ENCODE data around the gene LIMS2.
A peak's percentile ranks its signal among the peaks of the same experiment; 100 is the strongest.

The LIMS2 gene

GRCh38 chr2:127640082-127641072 lies 35.0 kb downstream of the LIMS2 start:
- no peak overlapping the region for H3K4me3 ChIP-seq (ENCODE audit: low read depth, low read length)
- peak; percentile 70 for DNase-seq (ENCODE audit: low read depth)
- TF ChIP-seq CTCF (IDR thresholded peaks at IDR 0.05; ENCODE audit: low read depth, low read length) (no peak), MAX (IDR thresholded peaks at IDR 0.05; ENCODE audit: low read depth, low read length) (no peak; the same call in 1 of the 2 replicates), POLR2A (IDR thresholded peaks at IDR 0.05; ENCODE audit: extremely low read depth, insufficient read length) (no peak), MYC (IDR thresholded peaks at IDR 0.05; ENCODE audit: low read depth, low read length) (no peak)

GRCh38 chr2:127639111-127639474 lies 36.2 kb downstream of the LIMS2 start:
- TF ChIP-seq POLR2A (IDR thresholded peaks at IDR 0.05; ENCODE audit: extremely low read depth, insufficient read length) (no peak), MYC (IDR thresholded peaks at IDR 0.05; ENCODE audit: low read depth, low read length) (no peak), MAX (IDR thresholded peaks at IDR 0.05; ENCODE audit: low read depth, low read length) (no peak)
- H3K4me3 ChIP-seq (ENCODE audit: low read depth, low read length), result no peak overlapping the region
- DNase-seq (ENCODE audit: low read depth), result no peak

DNA sequence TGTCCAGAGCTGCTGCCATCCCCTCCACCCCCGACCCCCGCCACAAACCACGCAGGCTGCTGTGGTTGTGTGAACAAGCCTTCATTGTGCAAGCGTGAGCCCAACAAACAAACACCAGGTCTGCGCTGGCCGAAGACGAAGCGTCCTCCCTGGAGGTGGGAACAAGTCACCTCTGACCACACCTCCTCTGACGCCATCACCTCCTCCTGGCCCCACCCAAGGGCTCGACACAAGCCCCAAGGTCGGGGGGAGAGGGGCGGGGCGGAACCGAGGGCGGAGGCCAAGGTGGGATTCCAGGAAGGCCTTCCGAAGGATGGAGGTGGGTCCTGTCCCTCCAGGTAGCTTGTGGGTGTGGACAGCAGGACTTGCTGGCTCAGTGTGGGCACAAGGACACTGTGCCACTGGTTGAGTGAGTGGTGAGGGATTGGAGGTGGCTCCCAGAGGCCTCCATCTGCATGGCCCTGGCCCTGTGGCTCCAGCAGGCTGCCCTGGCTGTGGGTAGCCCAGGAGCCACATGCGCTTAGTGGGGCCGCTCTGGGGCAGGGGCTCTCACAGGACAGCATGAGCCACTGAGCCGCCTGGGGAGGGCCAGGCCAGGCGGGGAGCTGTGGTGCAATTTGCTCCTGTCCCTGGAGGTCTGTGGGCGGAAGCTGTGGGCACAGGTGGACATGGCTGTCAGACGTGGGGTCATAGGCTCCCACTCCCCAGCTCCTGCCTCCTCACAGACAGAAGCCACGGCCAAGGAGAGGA lies 36.8 kb downstream of the LIMS2 start:
- peak; percentile 66 for DNase-seq (ENCODE audit: low read depth)
- H3K4me3 ChIP-seq (ENCODE audit: low read depth, low read length), result no peak overlapping the region
- TF ChIP-seq CTCF (IDR thresholded peaks at IDR 0.05; ENCODE audit: low read depth, low read length) (no peak), MAX (IDR thresholded peaks at IDR 0.05; ENCODE audit: low read depth, low read length) (no peak), MYC (IDR thresholded peaks at IDR 0.05; ENCODE audit: low read depth, low read length) (no peak), POLR2A (IDR thresholded peaks at IDR 0.05; ENCODE audit: extremely low read depth, insufficient read length) (no peak)

- TF ChIP-seq MAX (IDR thresholded peaks at IDR 0.05; ENCODE audit: low read depth, low read length) (no peak), POLR2A (IDR thresholded peaks at IDR 0.05; ENCODE audit: extremely low read depth, insufficient read length) (no peak), CTCF (IDR thresholded peaks at IDR 0.05; ENCODE audit: low read depth, low read length) (no peak), MYC (IDR thresholded peaks at IDR 0.05; ENCODE audit: low read depth, low read length) (no peak)
- DNase-seq (ENCODE audit: low read depth), result peak; percentile 80
- H3K4me3 ChIP-seq (ENCODE audit: low read depth, low read length), result no peak overlapping the region
Observed at GRCh38 chr2:127637725-127638252, 37.5 kb downstream of the LIMS2 start.

- DNase-seq (ENCODE audit: low read depth), result no peak
- no peak overlapping the region for H3K4me3 ChIP-seq (ENCODE audit: low read depth, low read length)
- TF ChIP-seq CTCF (IDR thresholded peaks at IDR 0.05; ENCODE audit: low read depth, low read length) (no peak), POLR2A (IDR thresholded peaks at IDR 0.05; ENCODE audit: extremely low read depth, insufficient read length) (no peak), MAX (IDR thresholded peaks at IDR 0.05; ENCODE audit: low read depth, low read length) (no peak), MYC (IDR thresholded peaks at IDR 0.05; ENCODE audit: low read depth, low read length) (no peak)
Observed at GRCh38 chr2:127637236-127637630, 38.1 kb downstream of the LIMS2 start.

Measured in NB4 (cell line).